ENCODE data around the gene BAG3.
"Not testable (repeated sequence)": the region's sequence is repeated elsewhere in the genome, so short reads cannot be mapped to it uniquely, and the experiment has no call there.

BAG3 gene

DNA sequence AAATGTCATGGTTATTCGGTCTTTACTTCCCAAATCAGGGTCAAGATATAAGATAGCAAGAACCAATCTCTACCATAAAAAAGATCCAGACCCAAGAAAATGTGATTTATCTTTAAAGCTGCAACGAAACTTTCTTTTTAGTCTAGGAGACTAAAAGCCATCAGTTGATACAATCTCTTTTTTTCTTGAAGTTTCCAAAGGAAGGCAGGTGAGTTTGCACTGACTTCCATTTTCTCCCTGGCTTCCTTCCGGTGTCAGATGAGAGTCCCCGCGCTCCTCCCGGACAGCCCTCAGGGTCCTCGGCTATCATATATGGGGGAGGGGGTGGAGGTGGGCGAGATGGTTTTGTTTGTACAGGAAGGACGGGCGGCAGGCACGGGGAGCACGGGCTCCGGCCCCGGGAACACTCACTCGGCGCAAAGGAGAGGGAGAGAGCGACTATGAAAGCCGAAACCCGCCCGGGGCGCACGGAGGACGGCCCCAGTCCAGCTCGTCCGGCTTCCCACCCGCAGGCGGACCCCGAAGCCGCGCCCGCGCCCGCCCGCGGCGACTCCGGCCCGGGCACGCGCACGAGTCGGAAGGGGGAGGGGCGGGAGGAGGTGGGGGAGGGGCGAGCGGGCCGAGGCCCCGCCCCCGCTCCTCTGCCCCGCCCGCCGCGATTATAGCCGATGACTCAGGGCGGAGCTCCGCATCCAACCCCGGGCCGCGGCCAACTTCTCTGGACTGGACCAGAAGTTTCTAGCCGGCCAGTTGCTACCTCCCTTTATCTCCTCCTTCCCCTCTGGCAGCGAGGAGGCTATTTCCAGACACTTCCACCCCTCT is at the start of gene BAG3:
Gene BAG3 (plus strand): TSS at position 689 of the 822 bp plus-strand sequence. CDS start 296 bp downstream, outside the sequence.
- peak; percentile 97 for DNase-seq (ENCODE audit: low read depth)

- DNase-seq (ENCODE audit: low read depth), result peak; percentile 47
Observed at GRCh38 chr10:119602241-119603095, 48.7 kb upstream of the BAG3 start.

DNA sequence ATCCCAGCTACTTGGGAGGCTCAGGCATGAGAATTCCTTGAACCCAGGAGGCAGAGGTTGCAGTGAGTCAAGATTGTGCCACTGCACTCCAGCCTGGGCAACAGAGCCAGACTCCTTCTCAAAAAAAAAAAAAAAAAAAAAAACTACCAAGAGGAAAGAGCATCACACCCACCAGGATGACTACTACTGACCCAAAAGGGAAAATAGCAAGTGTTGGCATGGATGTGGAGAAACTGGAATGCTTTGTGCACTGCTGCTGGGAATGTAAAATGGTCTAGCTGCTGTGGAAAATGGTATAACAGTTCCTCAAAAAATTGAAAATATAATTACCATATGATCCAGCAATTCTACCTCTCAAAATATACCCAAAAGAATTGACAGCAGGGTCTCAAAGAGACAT is 46.7 kb upstream of the BAG3 start:
- no peak for DNase-seq (ENCODE audit: low read depth)

- DNase-seq (ENCODE audit: low read depth), result peak; percentile 53
Observed at GRCh38 chr10:119608316-119609155, 42.6 kb upstream of the BAG3 start.

DNA sequence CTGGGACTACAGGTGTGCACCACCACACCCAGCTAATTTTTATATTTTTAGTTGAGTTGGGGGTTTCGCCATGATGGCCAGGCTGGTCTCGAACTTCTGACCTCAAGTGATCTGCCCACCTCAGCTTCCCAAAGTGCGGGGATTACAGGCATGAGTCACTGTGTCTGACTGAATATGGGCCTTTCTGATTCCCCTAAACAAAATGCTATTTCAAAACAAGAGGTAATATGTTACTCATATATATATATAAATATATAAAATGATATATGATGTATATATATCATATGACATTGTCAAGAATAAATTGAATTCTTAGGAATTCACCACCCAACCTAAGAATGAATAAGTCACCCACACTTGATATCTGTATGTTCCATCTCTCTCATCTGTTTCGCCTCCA is 41.7 kb upstream of the BAG3 start:
- DNase-seq (ENCODE audit: low read depth), result no peak

GRCh38 chr10:119611433-119611832 is 39.7 kb upstream of the BAG3 start:
- DNase-seq (ENCODE audit: low read depth), result no peak

DNA sequence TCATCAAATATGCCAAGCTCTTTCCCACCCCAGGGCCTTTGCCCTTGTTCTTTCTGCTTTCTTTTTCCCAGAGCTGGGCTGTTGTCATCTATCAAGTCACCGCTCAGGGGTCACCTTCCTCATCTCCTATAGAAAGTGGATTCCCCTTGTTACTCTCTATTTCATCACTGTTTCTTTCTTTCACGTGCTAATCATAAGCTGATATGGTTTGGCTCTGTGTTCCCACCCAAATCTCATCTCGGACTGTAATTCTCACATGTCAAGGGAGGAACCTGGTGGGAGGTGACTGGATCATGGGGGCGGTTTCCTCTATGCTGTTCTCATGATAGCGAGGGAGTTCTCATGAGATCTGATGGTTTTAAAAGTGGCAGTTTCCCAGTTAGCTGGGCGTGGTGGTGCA is 37.4 kb upstream of the BAG3 start:
- DNase-seq (ENCODE audit: low read depth), result no peak

DNA sequence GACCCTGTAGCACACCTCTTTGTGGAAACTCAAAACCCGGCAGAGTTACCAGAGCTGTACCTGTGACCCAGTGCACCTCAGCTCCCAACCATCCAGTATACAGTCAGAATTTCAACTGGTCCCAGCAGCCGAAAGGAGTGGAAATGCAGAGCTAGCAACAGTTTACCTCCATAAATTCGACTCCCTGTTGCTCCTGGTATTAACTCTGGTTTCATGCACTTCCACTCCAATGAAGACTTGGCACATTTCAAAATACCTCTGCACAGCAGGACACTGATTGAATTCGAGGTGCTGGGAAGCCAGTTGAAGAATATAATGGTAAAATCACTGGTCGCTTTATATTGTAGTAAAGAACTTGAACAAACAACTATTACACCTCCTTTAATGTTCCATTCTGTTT is 36.5 kb upstream of the BAG3 start:
- DNase-seq (ENCODE audit: low read depth), result no peak

GRCh38 chr10:119616882-119617570 is 34.2 kb upstream of the BAG3 start:
- peak; percentile 46 for DNase-seq (ENCODE audit: low read depth)

DNA sequence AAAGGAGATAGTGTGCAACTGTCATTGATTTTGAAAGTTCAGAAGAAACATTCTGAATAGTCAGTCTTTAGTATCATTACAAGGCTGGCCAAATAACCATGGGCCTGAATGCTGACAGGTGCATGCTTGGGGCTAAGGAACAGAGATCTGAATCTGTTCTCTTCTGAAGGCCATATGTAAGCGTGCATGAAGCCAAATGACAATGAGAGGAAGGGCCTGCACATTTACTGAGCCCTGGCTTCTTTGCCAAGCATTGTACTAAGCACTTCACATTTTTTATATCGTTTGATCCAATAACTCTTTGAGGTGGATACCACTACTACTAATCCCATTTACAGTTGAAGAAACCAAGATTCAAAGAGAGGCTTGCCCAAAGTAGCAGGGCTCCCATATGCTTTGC is 32.0 kb upstream of the BAG3 start:
- no peak for DNase-seq (ENCODE audit: low read depth)

- DNase-seq (ENCODE audit: low read depth), result not testable (repeated sequence)
Observed at GRCh38 chr10:119619811-119620210, 31.4 kb upstream of the BAG3 start.

GRCh38 chr10:119620241-119621077 is 30.7 kb upstream of the BAG3 start:
- peak; percentile 72 for DNase-seq (ENCODE audit: low read depth)

DNA sequence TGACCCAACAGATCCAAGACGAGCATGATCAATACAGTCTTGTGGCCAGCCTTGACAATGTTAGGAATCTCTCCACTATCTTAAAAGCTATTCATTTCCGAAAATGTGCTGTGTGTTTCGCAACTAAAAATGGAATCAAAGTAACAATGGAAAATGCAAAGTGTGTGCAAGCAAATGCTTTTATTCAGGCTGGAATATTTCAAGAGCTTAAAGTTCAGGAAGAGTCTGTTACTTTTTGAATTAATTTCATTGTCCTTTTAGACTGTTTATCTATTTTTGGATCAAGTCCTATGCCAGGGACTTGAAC is 30.1 kb upstream of the BAG3 start:
- DNase-seq (ENCODE audit: low read depth), result no peak

DNA sequence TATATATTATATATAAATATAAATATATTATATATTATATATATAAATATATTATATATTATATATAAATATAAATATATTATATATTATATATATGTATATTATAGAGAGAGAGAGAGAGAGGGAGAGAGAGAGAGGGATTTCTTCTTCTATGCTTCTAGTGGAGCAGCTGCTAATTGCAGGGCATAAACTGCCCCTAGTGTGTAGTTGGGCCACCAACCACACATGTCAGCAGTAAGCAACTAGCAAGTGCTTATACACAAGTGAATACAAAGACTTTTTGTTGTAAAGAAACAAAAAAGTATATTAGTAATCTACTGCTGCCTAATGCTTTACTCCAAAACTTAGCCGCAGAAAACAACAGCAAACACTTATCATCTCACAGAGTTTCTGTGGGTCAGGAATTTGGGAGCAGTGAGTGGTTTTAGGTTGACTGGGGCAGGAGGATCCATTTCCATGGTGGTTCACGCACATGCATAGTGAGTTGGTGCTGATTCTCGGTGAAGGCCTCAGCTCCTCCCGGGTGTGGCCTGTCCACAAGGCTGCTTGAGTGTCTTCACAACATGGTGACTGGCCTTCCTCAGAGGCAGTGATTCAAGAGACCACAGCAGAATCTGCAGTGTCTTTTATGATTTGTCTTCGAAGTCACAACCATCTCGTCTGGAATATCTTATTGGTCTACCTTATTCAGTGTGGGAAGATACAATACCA is 25.5 kb upstream of the BAG3 start:
- DNase-seq (ENCODE audit: low read depth), result no peak

- DNase-seq (ENCODE audit: low read depth), result no peak
Observed at GRCh38 chr10:119630300-119630699, 20.9 kb upstream of the BAG3 start.

DNA sequence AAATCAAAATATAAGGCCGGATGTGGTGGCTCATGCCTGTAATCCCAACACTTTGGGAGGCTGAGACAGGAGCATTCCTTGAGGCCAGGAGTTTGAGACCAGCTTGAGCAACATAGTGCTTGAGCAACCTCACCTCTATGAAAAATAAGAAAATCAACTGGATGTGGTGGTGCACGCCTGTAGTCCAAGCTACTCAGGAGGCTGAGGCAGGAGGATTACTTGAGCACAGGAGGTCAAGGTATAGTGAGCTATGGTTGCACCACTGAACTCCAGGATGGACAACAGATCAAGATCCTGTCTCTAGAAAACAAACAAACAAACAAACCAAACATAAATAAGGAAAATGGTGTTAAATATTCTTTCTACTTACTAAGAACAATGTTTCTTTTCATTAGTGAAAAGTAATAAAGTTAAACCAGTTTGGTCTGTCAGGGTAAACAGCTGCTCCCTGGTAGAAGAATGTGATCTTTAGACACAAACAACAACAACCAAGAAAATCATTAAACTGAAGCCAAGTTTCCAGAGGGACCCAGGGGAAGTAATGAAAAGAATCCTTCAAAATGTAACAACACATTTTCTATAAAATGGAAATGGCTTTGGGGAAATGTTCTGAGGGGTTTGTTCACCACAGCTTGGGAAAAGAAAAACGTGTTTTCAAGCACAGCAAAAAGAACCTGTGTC is 17.5 kb upstream of the BAG3 start:
- DNase-seq (ENCODE audit: low read depth), result no peak

- DNase-seq (ENCODE audit: low read depth), result peak; percentile 58
Observed at GRCh38 chr10:119634219-119634544, 17.0 kb upstream of the BAG3 start.

GRCh38 chr10:119637631-119638030 is 13.5 kb upstream of the BAG3 start:
- no peak for DNase-seq (ENCODE audit: low read depth)

- no peak for DNase-seq (ENCODE audit: low read depth)
Observed at GRCh38 chr10:119638982-119639381, 12.2 kb upstream of the BAG3 start.

GRCh38 chr10:119640384-119640783 is 10.8 kb upstream of the BAG3 start:
- no peak for DNase-seq (ENCODE audit: low read depth)

Data from EH (cell line).